ENCODE measurements around the gene FLT3.

FLT3 gene

DNA sequence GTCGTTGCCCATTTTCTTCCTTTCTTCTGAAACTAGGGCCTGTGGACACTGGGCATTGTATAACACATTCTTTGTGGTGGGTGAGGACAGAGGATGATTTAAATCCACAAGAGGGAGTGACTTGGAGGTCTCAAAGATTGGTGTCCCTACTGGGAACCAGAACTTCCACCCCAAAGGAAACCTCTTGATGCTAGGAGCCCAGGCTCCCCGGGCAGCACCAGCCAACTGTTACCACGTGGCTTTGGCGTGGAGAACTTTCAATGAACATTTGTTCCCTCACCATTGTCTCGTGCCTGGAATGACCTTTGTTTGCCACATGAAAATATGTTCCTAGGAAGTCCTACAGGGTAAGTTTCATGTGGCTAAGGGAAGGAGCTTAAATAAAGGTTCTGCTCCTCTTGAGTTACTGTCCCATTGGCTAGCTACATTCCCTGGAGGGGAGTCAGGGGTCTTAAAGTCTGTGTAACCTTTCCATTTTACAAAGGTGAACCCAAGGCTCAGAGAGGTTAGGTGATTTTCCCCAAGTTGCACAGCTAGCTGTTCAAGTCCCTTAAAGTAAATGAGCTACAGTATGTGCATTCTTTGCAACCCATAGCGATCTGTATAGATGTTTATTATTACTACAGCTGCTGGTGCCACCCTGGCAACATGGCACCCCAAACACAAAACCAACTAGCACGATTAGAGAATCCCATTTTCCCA, 126.3 kb downstream of the FLT3 start:
- Histone ChIP-seq H3K36me3 (replicated peaks; ENCODE audit: insufficient read depth, low read length) (no peaks in the 10 kb centered on the region), H3K4me1 (ENCODE audit: low read length) (no peaks in the 10 kb centered on the region), H3K9me2 (replicated peaks; ENCODE audit: insufficient read depth, low read length) (no peaks in the 10 kb centered on the region), H3K27ac (ENCODE audit: low read length) (no peak overlapping the region), H3K79me2 (ENCODE audit: low read length) (no peaks in the 10 kb centered on the region), H2AFZ (ENCODE audit: low read length) (no peak overlapping the region), H3K9ac (ENCODE audit: low read length) (no peak overlapping the region), H3K27me3 (replicated peaks; ENCODE audit: insufficient read depth, low read length) (peaks cover 11% of the 10 kb centered on the region), H3F3A (ENCODE audit: insufficient read depth, low read length) (no peaks in the 10 kb centered on the region), H4K20me1 (ENCODE audit: insufficient read depth, low read length) (no peaks in the 10 kb centered on the region), H3K4me2 (ENCODE audit: low read depth, low read length) (no peak overlapping the region), H3K9me3 (replicated peaks; ENCODE audit: insufficient read depth, low read length) (no peaks in the 10 kb centered on the region), H3K4me3 (ENCODE audit: low read length) (no peak overlapping the region)
- DNase-seq = no peak
- TF ChIP-seq EZH2phosphoT487 (IDR thresholded peaks at IDR 0.05; ENCODE audit: low read length) = no peak
- TF ChIP-seq, protein P1, sequence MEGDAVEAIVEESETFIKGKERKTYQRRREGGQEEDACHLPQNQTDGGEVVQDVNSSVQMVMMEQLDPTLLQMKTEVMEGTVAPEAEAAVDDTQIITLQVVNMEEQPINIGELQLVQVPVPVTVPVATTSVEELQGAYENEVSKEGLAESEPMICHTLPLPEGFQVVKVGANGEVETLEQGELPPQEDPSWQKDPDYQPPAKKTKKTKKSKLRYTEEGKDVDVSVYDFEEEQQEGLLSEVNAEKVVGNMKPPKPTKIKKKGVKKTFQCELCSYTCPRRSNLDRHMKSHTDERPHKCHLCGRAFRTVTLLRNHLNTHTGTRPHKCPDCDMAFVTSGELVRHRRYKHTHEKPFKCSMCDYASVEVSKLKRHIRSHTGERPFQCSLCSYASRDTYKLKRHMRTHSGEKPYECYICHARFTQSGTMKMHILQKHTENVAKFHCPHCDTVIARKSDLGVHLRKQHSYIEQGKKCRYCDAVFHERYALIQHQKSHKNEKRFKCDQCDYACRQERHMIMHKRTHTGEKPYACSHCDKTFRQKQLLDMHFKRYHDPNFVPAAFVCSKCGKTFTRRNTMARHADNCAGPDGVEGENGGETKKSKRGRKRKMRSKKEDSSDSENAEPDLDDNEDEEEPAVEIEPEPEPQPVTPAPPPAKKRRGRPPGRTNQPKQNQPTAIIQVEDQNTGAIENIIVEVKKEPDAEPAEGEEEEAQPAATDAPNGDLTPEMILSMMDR (IDR thresholded peaks at IDR 0.05; ENCODE audit: low read length) = no peak
- no peak for TF ChIP-seq EZH2 (optimal IDR thresholded peaks at IDR 0.05; ENCODE audit: low read depth, low read length)

DNA sequence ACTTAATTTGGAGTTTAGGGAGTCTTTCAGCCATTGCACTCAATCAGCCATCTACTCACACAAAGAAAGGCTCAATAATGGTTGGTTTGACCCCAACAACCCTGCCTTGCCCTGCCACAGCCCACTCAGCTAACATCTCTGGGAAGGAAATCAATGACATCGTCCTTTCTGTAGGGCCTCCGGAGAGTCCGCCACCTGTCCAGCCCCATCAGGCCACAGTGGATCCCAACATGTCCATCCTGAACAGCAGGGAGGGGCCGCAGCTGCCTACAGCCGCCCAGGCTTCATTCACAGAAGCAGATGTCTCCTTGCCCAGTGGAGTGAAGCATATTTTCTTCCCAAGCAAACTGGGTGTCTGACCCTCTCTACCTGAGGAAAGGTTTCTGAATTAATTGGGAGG, 127.1 kb downstream of the FLT3 start:
- Histone ChIP-seq H3K4me2 (ENCODE audit: low read depth, low read length) (no peak overlapping the region), H3K9ac (ENCODE audit: low read length) (no peak overlapping the region), H3K79me2 (ENCODE audit: low read length) (no peaks in the 10 kb centered on the region), H3K9me2 (replicated peaks; ENCODE audit: insufficient read depth, low read length) (no peaks in the 10 kb centered on the region), H3K36me3 (replicated peaks; ENCODE audit: insufficient read depth, low read length) (no peaks in the 10 kb centered on the region), H2AFZ (ENCODE audit: low read length) (no peak overlapping the region), H3F3A (ENCODE audit: insufficient read depth, low read length) (no peaks in the 10 kb centered on the region), H3K9me3 (replicated peaks; ENCODE audit: insufficient read depth, low read length) (no peaks in the 10 kb centered on the region), H3K4me3 (ENCODE audit: low read length) (no peak overlapping the region), H4K20me1 (ENCODE audit: insufficient read depth, low read length) (no peaks in the 10 kb centered on the region), H3K27ac (ENCODE audit: low read length) (no peak overlapping the region), H3K27me3 (replicated peaks; ENCODE audit: insufficient read depth, low read length) (peaks cover 12% of the 10 kb centered on the region), H3K4me1 (ENCODE audit: low read length) (no peaks in the 10 kb centered on the region)
- DNase-seq = no peak
- TF ChIP-seq EZH2phosphoT487 (IDR thresholded peaks at IDR 0.05; ENCODE audit: low read length) (no peak), EZH2 (optimal IDR thresholded peaks at IDR 0.05; ENCODE audit: low read depth, low read length) (no peak)
- TF ChIP-seq, protein P1 (IDR thresholded peaks at IDR 0.05; ENCODE audit: low read length) = no peak

DNA sequence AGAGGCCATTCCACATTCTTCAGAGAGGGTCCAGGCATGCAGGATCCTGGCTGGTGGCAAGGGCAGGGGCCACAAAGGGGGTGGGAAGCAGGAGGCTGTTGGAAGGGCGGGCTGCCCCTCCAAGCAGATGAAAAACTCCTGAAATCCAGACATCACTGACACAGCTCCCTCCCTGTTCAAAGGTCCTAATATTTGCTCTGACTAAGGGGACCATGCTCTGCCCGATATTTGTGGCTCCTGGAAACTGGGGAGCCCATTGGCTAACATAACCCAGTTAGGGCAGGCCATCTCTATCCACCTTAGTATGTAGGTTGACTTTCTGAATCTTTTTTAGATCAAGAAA, 127.9 kb downstream of the FLT3 start:
- Histone ChIP-seq H3F3A (ENCODE audit: insufficient read depth, low read length) (no peaks in the 10 kb centered on the region), H4K20me1 (ENCODE audit: insufficient read depth, low read length) (no peaks in the 10 kb centered on the region), H3K27ac (ENCODE audit: low read length) (no peak overlapping the region), H3K27me3 (replicated peaks; ENCODE audit: insufficient read depth, low read length) (peaks cover 18% of the 10 kb centered on the region), H3K4me1 (ENCODE audit: low read length) (no peaks in the 10 kb centered on the region), H3K9me3 (replicated peaks; ENCODE audit: insufficient read depth, low read length) (no peaks in the 10 kb centered on the region), H3K9ac (ENCODE audit: low read length) (no peak overlapping the region), H3K79me2 (ENCODE audit: low read length) (no peaks in the 10 kb centered on the region), H3K9me2 (replicated peaks; ENCODE audit: insufficient read depth, low read length) (no peaks in the 10 kb centered on the region), H3K4me2 (ENCODE audit: low read depth, low read length) (no peak overlapping the region), H2AFZ (ENCODE audit: low read length) (no peak overlapping the region), H3K4me3 (ENCODE audit: low read length) (no peak overlapping the region), H3K36me3 (replicated peaks; ENCODE audit: insufficient read depth, low read length) (no peaks in the 10 kb centered on the region)
- no peak for DNase-seq
- TF ChIP-seq, protein P1 (IDR thresholded peaks at IDR 0.05; ENCODE audit: low read length) = no peak
- no peak for TF ChIP-seq EZH2phosphoT487 (IDR thresholded peaks at IDR 0.05; ENCODE audit: low read length)
- TF ChIP-seq EZH2 (optimal IDR thresholded peaks at IDR 0.05; ENCODE audit: low read depth, low read length) = no peak
